ENCODE results near the gene ANXA6.

The ANXA6 gene

DNA sequence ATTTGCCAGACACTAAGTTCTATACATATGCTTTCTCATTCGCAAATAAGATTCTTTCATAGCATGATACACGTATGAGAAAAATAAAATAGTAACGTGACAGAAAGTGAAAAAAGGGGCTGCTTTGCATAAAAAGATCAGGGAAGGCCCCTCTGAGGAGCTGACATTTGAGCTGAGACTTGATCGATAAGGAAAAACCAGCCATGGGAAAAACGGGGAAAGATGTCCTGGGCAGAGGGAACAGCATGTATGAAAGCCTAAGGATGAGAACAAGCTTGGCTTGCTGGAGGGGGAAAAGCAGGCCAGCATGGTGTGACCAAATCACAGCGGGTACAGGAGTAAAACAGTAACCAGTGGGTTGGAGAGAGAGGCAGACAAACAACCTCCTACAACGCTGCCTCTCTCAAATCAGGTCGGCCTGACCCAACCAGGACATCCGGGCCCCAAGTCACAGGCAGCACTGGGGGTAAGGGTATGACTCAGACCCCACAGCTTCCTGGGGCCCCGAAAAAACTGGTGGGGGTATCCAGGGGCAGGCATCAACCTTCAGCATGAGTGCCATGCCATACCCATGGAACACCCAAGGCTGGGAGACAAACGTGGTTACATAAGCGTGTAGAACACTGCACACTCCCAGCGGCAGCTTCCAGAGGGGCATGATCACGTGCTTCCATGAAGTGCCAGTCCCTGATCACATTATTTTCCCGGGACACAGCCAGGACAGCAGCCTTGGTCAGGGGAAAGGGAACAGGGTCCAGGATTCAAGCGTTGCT is 78.9 kb downstream of the ANXA6 start:
- DNase-seq = no peak

DNA sequence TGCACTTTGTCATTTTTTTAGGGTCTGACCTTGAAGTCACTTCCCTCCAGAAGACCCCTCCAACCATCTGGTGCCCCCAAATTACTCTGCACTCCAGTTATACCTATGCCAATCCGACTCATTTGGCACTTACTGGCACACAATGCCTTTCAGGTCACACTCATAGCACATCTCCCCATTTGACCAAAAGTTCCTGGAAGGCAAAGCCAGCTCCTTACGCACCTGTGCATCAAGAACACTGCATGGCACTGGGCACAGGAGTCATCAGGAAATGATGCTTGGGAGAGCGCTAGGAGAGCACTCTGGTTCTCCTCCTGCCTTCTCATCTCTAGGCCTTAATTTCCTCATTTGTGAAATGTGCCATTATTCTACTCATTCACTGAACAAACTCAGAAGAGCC is 79.6 kb downstream of the ANXA6 start:
- no peak for DNase-seq

DNA sequence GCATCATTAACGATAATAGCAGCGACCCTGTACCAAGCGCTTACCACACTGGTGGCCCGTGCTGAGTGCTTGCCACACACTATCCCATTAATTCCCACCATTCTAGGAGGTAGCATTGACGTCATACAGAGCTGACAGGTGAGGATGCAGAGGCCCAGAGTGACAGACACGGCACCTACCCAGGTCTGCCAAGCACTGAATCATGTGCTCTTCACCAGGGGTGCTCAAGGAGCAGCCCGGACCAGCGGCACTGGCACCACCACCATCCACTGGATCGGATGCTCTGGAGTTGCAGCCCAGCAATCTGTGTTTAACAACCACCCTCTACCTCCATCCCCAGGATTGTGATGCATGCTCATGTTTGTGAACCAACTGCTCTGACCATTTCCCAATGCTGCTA is 80.2 kb downstream of the ANXA6 start:
- no peak for DNase-seq

DNA sequence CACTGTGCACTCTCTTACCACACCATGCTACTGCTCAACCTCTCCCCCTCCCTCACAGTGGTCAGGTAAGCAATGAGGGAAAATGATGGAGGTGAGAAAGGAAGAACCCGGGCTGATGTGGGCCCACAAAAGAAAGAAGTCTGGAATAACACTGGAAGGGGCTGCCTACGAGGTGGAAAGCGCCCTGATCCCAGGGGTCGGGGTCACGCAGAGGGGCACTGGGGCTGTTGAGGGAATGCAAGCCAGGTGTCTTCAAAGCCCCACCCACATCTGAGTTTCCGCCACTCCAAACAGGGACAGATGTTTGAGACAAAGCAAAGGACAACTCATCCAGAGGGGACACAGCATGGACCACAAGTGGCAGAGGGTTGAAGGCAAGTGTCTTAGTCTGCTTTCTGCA is 81.0 kb downstream of the ANXA6 start:
- DNase-seq = no peak

DNA sequence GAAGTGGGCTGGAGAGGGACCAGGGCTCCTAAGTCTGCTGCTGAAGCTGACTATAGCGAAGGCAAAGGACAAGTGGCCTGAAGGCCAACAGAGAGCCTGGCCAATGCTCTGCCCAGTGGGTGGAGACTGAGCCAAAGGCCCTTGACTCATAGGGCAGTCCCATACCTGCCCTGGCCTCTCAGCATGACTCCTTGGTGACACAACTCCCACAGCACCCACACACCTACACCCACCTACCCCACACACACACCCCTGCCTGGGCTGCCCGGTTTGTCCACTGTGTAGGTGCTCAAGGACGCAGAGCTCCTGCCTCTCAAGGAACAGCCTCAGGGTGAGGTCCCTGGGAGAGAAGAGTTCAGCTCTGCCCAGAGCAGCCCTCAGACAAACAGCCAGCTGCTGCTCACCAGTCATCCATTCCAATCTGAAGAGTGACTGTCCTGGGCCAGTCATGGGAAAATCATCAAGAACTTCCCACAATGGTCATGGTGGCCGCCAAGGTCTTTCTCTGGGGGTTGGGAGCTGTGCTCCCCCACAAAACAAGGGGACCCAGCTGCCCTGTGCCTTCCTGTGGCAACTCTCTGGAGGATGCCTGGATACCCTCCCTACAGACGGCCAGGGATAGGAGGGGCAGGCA is 81.8 kb downstream of the ANXA6 start:
- no peak for DNase-seq

DNA sequence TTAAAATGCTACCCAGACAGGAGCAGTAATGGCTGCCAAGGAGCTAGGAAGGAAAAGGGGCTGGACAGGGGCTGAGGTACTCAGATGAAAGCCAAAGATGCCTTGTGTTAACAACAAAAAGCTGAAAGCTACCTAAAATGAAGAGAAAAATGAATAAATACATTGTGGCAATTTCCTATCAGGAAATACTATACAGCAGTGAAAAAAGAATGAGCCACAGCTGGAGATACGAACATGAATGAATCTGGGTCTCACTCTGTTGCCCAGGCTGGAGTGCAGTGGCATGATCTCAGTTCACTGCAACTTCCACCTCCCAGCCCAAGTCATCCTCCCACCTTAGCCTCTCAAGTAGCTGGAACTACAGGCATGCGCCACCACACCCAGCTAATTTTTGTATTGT is 83.0 kb downstream of the ANXA6 start:
- DNase-seq = no peak

DNA sequence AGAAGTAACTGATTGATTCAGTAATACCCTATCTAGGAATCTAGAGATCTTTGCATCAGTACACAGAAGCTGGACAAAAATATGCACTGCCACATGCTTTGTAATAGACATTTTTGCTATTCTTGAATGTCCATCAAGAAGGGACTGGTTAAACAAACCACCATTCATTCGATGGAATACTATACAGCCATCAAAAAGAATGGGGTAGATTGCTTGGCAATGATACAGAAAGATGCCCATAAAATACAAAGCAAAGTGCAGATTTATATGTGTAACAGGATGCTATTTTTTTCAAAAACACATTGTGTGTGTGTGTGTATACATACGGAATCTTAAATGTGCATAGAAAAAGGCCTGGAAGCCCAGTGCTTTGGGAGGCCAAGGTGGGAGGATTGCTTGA is 84.3 kb downstream of the ANXA6 start:
- no peak for DNase-seq

DNA sequence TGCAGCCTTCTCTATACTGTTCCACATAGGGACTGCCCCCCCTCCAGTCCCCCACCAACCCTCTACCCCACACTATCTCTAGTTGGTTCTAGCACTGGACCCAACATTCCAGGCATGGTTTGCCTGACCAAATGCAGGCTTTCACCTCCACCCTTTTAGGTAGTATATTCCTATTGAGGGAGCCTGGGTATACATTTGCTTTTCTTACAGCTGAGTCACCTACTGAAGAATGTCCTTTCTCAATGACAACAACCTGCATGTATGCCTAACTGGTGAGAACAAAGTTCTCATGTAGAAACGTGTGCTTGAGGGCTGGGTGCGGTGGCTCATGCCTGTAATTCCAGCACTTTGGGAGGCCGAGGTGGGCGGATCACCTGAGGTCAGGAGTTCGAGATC is 85.0 kb downstream of the ANXA6 start:
- no peak for DNase-seq

DNA sequence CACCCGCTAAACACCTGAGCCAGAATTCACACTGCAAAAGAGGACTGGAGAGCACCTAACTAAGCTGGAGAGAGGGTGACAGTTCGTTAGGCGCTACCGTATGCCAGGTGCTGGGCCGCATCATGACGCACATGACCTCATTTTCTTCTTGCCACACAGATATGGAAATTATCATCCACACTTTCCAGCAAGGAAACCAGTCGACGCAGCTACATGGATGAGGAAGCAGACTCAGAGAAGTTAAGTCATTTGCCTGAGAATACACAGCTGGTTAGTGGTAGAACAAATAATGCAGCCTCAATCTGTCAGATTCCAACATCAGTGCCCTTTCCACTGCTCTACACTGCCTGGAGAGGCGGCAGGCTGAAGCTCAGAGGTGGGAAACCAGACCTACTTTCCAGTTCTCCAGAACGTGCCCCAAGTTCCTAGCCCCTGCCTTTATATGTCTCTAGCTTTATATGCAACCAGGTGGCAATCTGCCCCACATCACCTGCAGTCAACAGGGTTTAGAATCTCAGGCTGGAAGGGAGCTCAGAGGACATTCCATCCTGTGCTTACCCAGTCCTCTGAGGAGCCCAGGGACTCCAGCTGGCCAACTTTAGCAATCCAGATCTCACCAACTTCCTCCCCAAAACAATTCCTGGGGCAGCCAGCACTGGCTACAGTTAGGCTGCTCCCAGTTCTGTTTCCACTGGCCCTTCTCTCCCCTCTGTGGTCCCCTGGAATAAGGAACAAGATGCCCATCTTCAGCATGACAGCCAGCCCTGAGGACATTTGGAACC is 85.5 kb downstream of the ANXA6 start:
- no peak for DNase-seq

DNA sequence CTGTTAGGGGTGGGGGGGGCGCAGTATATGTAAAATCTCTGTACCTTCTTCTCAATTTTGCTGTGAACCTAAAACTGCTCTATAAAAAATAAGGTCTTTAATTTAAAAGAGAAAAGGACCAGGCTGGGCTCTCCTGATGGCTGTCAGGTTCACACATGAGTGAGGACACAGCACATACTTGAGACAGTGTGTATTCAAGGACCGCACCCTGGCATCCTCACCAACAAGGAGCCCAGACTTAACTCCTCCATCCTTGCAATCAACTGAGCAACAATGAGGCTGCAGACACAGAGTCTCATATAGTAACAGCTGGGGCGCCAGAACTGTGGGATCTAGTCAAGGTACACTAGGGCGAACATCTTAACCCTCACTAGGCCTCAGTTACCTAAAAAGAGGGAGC is 86.6 kb downstream of the ANXA6 start:
- no peak for DNase-seq

DNA sequence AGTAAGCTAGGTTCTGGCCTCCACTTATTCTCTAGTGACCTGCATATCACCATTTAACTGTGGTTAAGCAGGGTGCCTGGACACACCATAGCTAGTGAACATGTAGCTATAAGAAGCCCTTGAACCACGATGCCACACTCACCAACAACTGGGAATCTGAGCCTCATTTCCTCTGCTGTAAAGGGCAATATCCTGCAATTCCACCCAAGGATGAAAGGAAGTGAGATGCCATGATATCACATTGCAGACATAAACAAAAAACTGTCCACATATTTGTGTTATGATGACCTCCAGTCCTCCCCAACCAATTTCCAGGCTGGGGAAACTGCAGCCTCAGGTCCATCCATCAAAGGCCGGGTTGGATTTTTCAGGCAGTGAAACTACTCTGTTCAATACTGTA is 87.1 kb downstream of the ANXA6 start:
- DNase-seq = no peak

DNA sequence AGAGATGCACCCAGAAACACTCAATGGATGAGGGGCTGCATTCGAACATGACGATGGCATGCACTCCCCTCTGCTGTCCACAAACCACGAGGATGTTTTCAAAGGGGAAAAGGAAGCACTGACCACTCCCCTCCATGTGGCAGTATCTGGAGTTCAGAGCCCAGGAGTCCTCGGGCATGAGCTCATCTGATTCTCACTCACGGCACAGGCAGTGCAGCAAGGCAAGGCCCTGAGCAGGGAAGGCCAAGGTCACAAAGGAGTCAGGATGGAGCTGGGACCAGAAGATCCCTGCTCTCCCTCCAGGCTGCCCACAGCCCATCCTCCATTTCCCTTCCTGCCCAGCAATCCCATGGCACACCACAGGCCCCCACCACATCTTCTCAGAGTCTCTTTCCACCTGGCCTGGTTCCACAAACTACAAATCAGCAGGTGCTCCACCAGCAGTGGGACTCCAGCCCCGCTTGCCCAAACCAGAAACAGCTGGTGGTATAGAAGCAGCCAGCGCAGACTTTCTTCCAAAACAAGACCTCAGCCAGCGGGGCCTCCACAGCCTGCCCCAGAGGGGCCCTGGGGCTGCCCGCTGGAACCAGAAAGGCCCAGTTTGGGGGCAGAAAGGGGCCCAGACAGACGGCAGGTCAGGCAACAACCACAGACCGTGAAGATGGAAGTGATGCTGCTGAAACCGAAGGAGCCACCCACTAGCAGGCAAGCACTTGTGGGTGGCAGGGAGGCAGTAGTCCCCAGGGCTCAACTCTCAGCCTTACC is 89.0 kb downstream of the ANXA6 start:
- DNase-seq = no peak

DNA sequence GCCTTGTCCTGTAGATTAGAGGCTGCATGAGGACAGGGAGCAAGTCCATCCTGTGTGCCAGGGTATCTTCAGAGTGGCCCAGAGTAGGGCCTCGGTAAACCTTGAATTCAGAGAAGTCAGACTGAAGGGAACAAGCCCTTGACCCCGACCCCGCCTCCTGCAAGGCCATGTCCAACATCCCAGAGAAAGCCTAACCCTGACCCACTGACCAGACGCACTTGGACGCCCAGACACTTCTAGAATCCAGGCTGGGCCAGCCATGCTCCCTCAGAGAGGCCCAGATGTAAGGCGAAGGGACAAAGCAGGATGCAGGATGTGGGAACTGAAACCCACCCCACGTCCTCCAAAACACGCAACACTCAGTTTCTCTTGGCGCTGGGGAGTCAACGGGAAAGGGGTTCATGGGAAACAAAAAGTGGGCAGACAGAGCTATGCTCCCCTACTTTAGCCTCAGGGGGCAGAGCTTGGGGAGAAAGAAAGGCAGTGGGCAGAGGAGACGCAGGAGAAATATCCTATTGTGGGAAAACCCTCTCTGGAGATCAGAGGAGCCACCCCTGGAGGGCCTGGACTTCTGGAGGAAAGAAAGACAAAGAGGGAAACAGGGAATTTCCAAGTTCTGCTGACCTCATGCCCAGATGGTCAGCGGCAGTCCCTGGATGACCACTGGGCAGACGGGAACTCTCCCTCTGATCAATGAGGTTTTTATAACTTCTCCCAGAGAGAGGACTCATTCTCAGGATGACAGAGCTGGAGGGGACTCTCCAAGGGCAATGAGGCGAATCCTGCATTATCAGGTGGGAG is 89.7 kb downstream of the ANXA6 start:
- DNase-seq = no peak

DNA sequence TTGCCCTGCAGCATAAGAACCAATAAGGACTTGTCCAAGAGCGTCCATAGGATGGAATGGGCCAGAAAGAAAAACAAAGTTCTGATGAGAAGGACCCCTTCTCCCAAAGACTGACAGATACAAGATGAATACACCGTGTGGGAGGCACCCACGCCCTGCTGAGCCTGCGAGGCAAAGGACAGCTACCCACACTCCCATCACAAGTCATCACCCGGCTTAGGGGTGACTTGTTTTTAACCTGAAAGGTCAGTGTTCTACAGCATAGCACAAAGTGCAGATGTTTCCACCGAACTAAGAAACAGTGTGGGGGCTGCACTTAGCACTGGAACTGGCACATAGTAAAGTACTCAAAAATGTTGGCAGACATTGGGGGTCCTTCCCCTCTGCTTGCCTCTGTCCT is 90.7 kb downstream of the ANXA6 start:
- no peak for DNase-seq

DNA sequence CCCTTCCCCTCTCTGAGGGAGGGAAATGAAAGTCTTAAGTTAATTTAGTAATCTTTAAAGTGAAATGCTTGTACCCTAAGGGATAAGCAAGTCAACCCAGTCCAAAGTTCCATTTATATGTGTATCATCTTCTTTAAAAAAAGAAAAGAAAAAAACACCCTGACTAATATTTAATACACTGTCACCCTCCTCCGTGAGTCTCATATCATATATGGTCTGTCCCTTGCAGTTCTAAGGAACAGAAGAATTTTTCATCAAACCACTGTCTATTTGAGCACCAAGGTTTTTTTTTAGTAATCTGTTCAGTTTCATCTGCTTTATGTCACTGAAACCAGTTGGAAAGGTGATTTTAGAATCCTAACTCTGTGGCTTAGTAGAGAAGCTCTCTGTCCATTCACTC is 92.0 kb downstream of the ANXA6 start:
- DNase-seq = no peak

DNA sequence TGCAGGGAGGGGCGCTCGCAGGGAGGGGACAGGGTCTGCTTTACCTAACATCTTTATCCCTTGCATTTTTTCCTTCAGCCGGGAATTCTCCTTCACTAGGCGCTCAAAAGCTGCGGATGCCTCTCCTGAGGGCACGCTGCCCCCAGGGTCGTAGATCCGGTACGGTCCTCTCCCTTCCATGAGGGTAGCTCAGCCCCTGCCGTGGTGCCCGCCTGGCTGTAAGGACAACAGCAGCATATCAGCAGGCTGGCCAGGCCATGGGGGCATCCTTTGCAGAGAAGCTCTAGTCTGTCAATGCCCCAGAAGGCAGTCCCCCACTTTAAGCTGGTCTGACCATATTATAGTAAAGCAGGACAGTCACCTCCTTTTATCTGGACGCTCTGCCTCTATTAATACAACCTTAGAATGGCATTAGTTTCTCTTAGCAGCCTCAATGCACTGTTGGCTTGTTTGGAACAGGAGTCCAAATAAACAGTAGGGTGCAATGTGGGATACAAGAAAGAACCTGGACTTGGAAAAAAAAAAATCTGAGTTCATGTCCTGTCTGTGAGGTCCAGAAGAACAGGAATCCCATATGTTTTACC is 92.6 kb downstream of the ANXA6 start:
- DNase-seq = no peak

DNA sequence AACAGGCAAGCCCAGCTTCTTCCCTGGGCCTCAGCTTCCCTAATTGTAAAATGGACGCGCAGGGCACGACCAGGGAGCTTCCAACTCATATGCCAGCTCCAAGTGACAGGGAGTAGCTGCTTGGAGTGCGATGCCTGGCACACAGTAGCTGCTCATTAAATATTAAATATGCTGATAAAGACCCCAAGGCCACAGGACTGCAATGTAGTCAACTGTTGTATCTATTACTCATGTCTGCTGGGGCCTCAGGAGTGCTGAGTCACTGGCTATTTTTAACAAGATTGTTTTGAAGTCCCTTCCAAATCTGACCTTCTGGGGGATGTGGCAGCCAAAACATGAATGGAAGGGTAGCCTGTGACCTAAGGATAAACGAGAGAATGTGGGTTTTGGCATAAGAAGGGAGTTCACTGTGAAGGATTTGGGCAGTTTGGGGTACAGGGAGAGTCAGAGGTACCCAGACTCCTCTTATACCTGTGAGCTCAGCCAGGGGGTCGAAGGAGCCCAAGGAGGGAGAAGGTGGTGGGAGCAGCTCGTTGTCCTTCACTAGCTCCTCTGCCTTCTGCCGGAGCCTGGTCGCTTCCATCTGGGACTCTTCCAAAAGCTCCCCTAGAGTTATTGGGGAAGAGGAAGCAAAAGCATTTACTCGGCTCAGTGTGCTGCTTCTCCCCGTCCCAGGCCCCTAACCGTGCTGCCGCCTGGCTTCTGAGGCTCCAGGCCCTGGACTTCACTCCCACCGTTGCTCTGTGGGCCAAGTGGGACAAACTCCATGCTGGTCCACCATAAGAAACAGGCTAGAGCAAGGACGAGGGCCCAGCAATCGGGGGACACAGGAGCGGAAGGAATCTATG is 94.2 kb downstream of the ANXA6 start:
- DNase-seq = no peak

DNA sequence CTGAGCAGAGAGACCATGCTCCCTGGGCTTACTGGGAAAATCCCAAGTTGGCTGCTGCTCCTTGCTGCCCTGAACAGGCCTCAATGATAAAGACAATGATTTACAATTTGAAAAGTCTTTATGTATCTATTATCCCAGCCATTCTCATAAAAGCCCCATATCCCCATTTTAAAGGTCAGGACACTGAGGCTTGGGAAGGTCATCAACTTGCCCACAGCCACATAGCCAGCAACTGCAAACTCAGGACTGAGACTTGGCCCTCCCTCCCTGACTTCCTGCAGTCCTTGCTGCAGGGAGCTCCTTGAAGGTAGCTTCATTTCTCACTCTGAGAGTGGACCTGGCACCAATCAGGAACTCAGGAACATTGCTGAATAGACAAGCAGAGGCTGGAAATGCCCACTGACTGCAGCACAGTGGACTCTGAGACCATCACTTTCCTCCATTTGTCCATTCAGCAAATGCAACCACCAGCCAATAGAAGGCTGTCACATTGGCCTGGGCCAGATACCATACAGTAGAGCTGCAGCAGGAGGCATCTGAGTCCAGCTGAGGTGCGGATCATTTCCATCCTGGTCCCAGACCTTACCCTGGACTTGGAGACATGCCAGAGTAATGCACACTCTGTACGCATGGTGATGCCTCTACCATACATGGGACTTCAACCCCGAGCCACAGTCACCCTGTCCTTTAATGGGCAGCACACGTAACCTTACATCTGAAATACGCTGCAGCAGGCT is 95.0 kb downstream of the ANXA6 start:
- no peak for DNase-seq

DNA sequence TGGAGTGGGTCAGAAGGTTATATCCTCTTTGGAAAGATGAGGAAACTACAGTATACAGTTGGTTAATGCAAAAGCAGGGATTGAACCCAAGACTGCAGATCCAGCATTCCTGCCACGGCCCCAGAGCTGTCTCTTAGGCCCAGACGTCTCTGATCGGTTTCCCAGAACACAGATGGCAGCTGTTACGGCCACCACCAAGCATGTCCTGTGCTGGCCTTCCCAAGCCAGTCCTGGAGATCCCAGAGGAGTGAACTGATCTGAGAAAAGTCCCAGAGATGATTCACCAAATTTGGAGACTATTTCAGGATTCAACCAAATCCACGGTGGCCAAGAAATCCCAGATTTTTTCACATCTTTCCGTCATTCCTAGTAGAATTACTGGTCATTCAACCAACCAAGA is 96.8 kb downstream of the ANXA6 start:
- DNase-seq = no peak

DNA sequence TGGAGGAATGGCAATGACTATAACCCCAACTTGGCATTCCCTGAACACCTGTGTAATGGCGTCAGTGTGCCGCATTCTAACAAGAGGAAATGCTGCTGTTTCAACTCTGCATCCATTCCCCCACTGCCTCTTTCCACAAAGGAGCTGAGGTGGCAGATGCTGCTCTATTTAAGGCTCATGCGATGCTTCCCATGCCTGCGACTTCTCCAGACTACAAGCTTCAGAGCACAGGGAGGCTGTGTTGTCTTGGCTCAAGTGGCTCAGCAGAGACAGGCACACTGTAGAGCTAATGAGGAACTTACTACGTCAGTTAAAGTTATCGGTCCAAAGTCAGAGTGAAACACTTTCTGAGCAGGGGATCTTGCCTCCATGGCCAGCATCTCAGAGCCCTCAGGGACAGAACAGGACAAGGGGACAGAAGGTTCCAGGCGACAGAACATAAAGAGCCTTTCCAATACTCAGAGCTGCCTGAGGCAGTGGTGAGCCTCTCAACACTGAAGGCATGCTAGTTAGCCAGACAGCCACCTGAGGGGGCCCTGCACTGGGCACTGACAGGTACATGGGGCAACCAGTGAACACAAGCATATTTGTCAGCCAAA is 98.6 kb downstream of the ANXA6 start:
- DNase-seq = no peak
